Mesendoderm (in vitro differentiated cells): ENCODE measurements around the gene EGFR.

Experiments
- DNase-seq: peaks from one replicate; pipeline ENCODE4 v3.0.0; 2013
- H2AK5ac ChIP-seq: 2 replicates; pipeline ENCODE4 v1.6.1; 2013; ENCODE audit warnings: low read length, inconsistent platforms
- H2BK120ac ChIP-seq: 2 replicates; pipeline ENCODE4 v1.6.1; 2013; ENCODE audit warnings: low read depth, mild to moderate bottlenecking, low read length, moderate library complexity, mixed read lengths
- H2BK15ac ChIP-seq: replicated peaks from 2 replicates; pipeline ENCODE4 v1.6.1; 2013; ENCODE audit warnings: low read depth, mild to moderate bottlenecking, moderate library complexity
- H2BK5ac ChIP-seq: 2 replicates; pipeline ENCODE4 v1.6.1; 2013; ENCODE audit warnings: low read length, inconsistent platforms
- H3K18ac ChIP-seq: 2 replicates; pipeline ENCODE4 v1.6.1; 2013; ENCODE audit warnings: mild to moderate bottlenecking, low read length, mixed read lengths
- H3K23ac ChIP-seq: one replicate; pipeline ENCODE4 v1.6.1; 2013; ENCODE audit warnings: low read length
- H3K27ac ChIP-seq: 2 replicates; pipeline ENCODE4 v1.5.1; 2013; ENCODE audit warnings: low read depth, mild to moderate bottlenecking, inconsistent platforms, low read length, moderate library complexity
- H3K27me3 ChIP-seq: 2 replicates; pipeline ENCODE4 v1.6.1; 2013; ENCODE audit warnings: low read length, control low read depth, mild to moderate bottlenecking, inconsistent platforms; ENCODE audit not compliant: insufficient read depth, poor library complexity
- H3K36me3 ChIP-seq: 2 replicates; pipeline ENCODE4 v1.6.1; 2013; ENCODE audit warnings: low read length, inconsistent platforms; ENCODE audit not compliant: control insufficient read depth, insufficient read depth
- H3K4ac ChIP-seq: one replicate; pipeline ENCODE4 v1.6.1; 2013; ENCODE audit warnings: low read depth, mild to moderate bottlenecking, low read length, moderate library complexity
- H3K4me1 ChIP-seq: 2 replicates; pipeline ENCODE4 v1.6.1; 2013; ENCODE audit warnings: low read depth, low read length, inconsistent platforms; ENCODE audit not compliant: control insufficient read depth
- H3K4me2 ChIP-seq: 2 replicates; pipeline ENCODE4 v1.6.1; 2013; ENCODE audit warnings: low read length
- H3K4me3 ChIP-seq: 2 replicates; pipeline ENCODE4 v1.5.1; 2013; ENCODE audit warnings: mild to moderate bottlenecking, low read length
- H3K56ac ChIP-seq: one replicate; pipeline ENCODE4 v1.6.1; 2013; ENCODE audit warnings: low read length
- H3K79me1 ChIP-seq: 2 replicates; pipeline ENCODE4 v1.6.1; 2013; ENCODE audit warnings: low read length, inconsistent platforms
- H3K79me2 ChIP-seq: 2 replicates; pipeline ENCODE4 v1.6.1; 2013; ENCODE audit warnings: mild to moderate bottlenecking, low read length; ENCODE audit not compliant: control insufficient read depth, insufficient read depth
- H3K9ac ChIP-seq: 2 replicates; pipeline ENCODE4 v1.6.1; 2013; ENCODE audit warnings: low read length, inconsistent platforms
- H4K5ac ChIP-seq: one replicate; pipeline ENCODE4 v1.6.1; 2013; ENCODE audit warnings: low read length
- H4K8ac ChIP-seq: one replicate; pipeline ENCODE4 v1.6.1; 2013; ENCODE audit warnings: low read depth, mild to moderate bottlenecking, control low read depth, low read length, moderate library complexity
- WGBS: extraction: QIAGEN DNeasy Blood & Tissue Kit; methylation state at CpG from one replicate; pipeline ENCODE4 v1.1.7; 2013; ENCODE audit warnings: low lambda C conversion rate, missing lambda C conversion rate; ENCODE audit not compliant: insufficient coverage; ENCODE audit errors: extremely low coverage; 5-methylcytosine and 5-hydroxymethylcytosine counted together

Gene EGFR

DNA sequence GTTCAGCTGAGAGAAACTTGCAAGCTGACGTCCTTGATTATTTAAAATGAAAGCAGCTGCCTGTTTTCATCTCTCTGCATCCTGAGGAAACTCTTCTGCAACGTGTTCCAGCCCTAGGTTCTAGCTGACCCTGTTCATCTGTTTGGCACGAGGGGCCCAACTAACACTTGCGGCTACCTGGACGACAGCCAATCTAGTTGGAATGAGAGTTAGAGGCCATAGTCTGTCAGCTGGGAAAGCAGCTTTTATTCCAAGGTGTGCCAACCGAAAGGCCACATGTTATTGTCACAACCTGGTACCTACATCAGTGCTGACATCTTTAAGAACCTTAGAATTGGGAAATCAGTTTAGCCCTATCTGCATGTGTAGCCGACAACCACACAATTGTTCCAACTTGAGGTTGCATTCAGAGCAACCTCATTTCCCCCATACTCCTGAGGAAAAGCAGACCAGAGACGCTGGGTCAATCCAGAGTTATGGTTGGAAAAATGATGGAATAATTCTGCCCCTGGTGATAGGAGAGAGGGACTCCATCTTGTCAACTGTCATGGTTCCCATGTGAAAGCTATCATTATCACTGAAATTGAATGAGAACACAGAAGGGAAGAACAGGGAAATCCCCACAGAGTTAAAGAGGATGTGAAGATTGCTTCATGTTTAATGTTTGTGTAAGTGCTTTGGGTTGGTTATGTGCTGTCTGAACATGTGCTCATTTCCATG, 121.6 kb downstream of the EGFR start:
- Histone ChIP-seq H3K4me1 (no peaks in the 10 kb centered on the region), H4K8ac (no peak overlapping the region), H4K5ac (no peak overlapping the region), H3K4me3 (no peak overlapping the region), H3K9ac (no peak overlapping the region), H3K36me3 (no peaks in the 10 kb centered on the region), H3K4me2 (no peak overlapping the region), H2BK5ac (no peak overlapping the region), H3K56ac (no peak overlapping the region), H2BK120ac (no peak overlapping the region), H3K79me1 (no peaks in the 10 kb centered on the region), H3K18ac (no peak overlapping the region), H3K27ac (no peak overlapping the region), H3K79me2 (no peaks in the 10 kb centered on the region), H2BK15ac (no peak overlapping the region), H3K4ac (no peak overlapping the region), H3K27me3 (no peaks in the 10 kb centered on the region), H3K23ac (no peak overlapping the region), H2AK5ac (no peak overlapping the region)
- no CpG with 5 or more reads among the region's 8 CpGs for WGBS
- DNase-seq = no peak

DNA sequence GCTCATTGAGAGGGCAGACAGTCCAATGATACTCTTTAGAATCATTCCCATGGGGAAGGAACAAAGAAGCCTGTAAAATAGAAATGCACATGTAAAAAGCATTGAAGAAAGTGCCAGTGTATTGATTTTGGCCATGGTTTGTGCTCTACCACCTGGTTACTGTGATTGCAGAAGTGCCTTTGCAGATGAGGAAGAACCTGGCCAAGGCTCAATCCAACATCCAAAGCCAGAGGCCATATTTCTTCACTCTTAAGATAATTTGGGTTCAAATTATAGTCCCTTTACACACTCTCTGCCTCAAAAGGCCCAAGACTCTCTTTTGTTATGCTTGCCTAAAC, 122.1 kb downstream of the EGFR start:
- Histone ChIP-seq H3K4me3 (no peak overlapping the region), H3K9ac (no peak overlapping the region), H3K27me3 (no peaks in the 10 kb centered on the region), H3K56ac (no peak overlapping the region), H3K79me1 (no peaks in the 10 kb centered on the region), H3K4me2 (no peak overlapping the region), H2BK15ac (no peak overlapping the region), H3K79me2 (no peaks in the 10 kb centered on the region), H2BK5ac (no peak overlapping the region), H3K23ac (no peak overlapping the region), H4K5ac (no peak overlapping the region), H3K4me1 (no peaks in the 10 kb centered on the region), H2AK5ac (no peak overlapping the region), H4K8ac (no peak overlapping the region), H3K18ac (no peak overlapping the region), H2BK120ac (no peak overlapping the region), H3K27ac (no peak overlapping the region), H3K4ac (no peak overlapping the region), H3K36me3 (no peaks in the 10 kb centered on the region)
- DNase-seq = no peak

DNA sequence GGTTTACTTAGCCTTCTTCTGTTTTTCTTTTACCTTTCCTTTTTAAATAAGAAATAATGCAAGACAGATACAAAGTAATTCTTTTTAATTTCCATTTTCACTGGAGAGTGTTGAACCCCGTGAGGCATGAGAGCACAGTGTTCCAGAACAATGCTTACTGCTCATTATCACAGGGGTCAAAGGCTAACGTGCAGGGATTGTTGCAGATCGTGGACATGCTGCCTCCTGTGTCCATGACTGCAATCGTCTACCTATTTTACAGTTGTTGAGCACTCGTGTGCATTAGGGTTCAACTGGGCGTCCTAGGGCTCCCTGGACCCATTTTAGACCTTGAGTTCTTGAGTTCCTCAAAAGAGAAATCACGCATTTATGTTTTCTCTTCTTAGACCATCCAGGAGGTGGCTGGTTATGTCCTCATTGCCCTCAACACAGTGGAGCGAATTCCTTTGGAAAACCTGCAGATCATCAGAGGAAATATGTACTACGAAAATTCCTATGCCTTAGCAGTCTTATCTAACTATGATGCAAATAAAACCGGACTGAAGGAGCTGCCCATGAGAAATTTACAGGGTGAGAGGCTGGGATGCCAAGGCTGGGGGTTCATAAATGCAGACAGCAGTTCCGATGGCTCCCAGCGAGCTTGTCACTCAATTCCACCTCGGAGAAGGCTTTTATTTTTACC, 124.2 kb downstream of the EGFR start:
- WGBS = no CpG with 5 or more reads among the region's 13 CpGs
- no peak overlapping the region for H3K4me3 ChIP-seq
- H3K4me1 ChIP-seq = no peaks in the 10 kb centered on the region
- H3K9ac ChIP-seq = no peak overlapping the region
- no peaks in the 10 kb centered on the region for H3K36me3 ChIP-seq
- no peaks in the 10 kb centered on the region for H3K79me2 ChIP-seq
- H2AK5ac ChIP-seq = no peak overlapping the region
- no peaks in the 10 kb centered on the region for H3K27me3 ChIP-seq
- no peak overlapping the region for H2BK120ac ChIP-seq
- H3K79me1 ChIP-seq = no peaks in the 10 kb centered on the region
- H4K5ac ChIP-seq = no peak overlapping the region
- no peak overlapping the region for H2BK5ac ChIP-seq
- H3K18ac ChIP-seq = no peak overlapping the region
- H3K4ac ChIP-seq = no peak overlapping the region
- no peak overlapping the region for H2BK15ac ChIP-seq
- no peak overlapping the region for H3K4me2 ChIP-seq
- no peak overlapping the region for H3K56ac ChIP-seq
- H4K8ac ChIP-seq = no peak overlapping the region
- no peak overlapping the region for H3K23ac ChIP-seq
- H3K27ac ChIP-seq = no peak overlapping the region
- no peak for DNase-seq

DNA sequence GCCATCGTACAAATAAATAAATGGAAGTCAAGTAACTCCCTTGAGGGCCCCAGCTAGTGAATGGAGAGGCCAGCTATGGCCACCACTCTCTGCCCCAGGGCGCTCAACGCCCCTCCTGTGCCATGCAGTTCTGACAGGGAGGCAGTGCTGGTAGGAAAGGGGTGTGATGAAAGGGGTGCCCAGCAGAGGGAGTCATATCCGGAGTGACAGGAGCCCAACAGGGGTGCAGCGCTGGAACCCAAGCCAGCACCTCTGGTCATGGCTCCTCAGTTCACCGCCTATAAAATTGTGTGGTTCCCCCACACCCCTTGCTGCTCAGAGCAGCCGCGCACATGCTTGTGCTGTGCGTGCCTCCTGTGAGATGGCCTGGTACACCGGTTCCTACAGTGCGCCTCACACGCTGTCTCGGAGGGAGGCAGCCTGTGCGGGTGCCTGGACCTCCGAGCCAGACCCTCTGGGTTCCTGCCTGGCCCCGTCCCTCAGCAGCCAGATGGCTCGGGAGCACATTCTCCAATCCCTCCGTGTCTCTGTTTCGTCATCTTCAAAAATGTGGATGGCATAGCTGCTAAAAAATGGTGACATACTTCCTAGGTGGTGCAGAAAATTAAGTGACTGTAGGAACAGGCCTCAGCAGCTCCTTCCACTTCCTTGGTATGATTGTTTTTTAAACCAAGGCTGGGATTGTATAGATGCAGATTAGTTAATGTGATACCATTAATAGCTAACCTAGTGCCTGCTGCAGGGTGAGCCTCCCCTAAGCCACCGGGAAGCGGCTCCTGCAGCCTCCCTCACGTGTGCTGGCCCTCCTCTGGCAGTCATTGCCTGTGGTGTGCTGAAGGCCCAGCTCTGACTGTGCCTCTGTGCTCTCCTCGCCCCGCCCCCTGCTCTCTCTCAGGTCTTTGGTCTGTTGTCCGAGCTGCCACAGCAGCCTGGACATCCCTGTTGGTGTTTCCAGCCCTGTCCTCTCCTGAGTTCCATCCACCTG, 125.8 kb downstream of the EGFR start:
- no peaks in the 10 kb centered on the region for H3K79me1 ChIP-seq
- H3K79me2 ChIP-seq = no peaks in the 10 kb centered on the region
- H4K8ac ChIP-seq = no peak overlapping the region
- no peaks in the 10 kb centered on the region for H3K4me1 ChIP-seq
- no peak overlapping the region for H2BK15ac ChIP-seq
- no peak overlapping the region for H3K4ac ChIP-seq
- H3K23ac ChIP-seq = no peak overlapping the region
- H3K56ac ChIP-seq = no peak overlapping the region
- WGBS = no CpG with 5 or more reads among the region's 25 CpGs
- H3K9ac ChIP-seq = no peak overlapping the region
- no peak overlapping the region for H3K4me2 ChIP-seq
- no peak overlapping the region for H3K18ac ChIP-seq
- H3K27ac ChIP-seq = no peak overlapping the region
- peak; percentile 38 for DNase-seq
- H3K36me3 ChIP-seq = no peaks in the 10 kb centered on the region
- H4K5ac ChIP-seq = no peak overlapping the region
- H3K27me3 ChIP-seq = no peaks in the 10 kb centered on the region
- H2BK120ac ChIP-seq = no peak overlapping the region
- H2BK5ac ChIP-seq = no peak overlapping the region
- H3K4me3 ChIP-seq = no peak overlapping the region
- no peak overlapping the region for H2AK5ac ChIP-seq

DNA sequence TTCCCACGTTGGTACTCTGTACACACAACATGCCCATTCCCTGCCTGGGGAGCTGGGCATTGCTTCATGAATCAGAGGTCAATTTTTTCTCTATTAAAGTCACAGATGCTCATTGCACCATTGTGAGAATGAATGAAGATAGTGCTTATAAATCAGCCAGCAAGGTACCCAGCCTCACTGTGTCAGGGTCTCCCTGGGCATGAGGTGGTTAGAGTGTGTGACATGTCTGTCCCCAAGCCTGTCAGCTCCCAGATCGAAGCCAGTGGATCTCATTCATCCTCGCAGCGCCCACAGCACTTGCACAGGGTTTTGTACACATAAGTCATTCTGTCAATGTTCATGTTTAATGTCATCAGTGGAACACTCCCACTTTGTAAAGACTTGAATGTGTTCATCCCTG, 126.8 kb downstream of the EGFR start:
- Histone ChIP-seq H3K23ac (no peak overlapping the region), H3K27me3 (no peaks in the 10 kb centered on the region), H2BK15ac (no peak overlapping the region), H3K4me2 (no peak overlapping the region), H3K56ac (no peak overlapping the region), H3K4me1 (no peaks in the 10 kb centered on the region), H3K4me3 (no peak overlapping the region), H2AK5ac (no peak overlapping the region), H3K79me1 (no peaks in the 10 kb centered on the region), H4K8ac (no peak overlapping the region), H3K18ac (no peak overlapping the region), H2BK5ac (no peak overlapping the region), H4K5ac (no peak overlapping the region), H3K36me3 (no peaks in the 10 kb centered on the region), H3K27ac (no peak overlapping the region), H3K9ac (no peak overlapping the region), H3K4ac (no peak overlapping the region), H2BK120ac (no peak overlapping the region), H3K79me2 (no peaks in the 10 kb centered on the region)
- WGBS = no CpG with 5 or more reads among the region's 4 CpGs
- DNase-seq = no peak
